Activated T-helper 9 cell treated with anti-CD3 and anti-CD28 coated beads, Interleukin-2, amount 50 U/mL, for 16 hours (primary cell): ENCODE data around the gene URB1.

Experiments
- DNase-seq: peaks from one replicate; pipeline ENCODE4 v3.0.0-alpha.2; 2020; ENCODE audit warnings: low read depth

The URB1 gene

GRCh38 chr21:32346951-32347350 lies 45.9 kb downstream of the URB1 start:
- DNase-seq: no peak

GRCh38 chr21:32340863-32341848 lies 51.7 kb downstream of the URB1 start:
- DNase-seq: no peak

- no peak for DNase-seq
These were observed 54.4 kb downstream of the URB1 start for GRCh38 chr21:32338209-32338921.

GRCh38 chr21:32337206-32337605 lies 55.6 kb downstream of the URB1 start:
- DNase-seq: no peak

- DNase-seq: no peak
These were observed 56.1 kb downstream of the URB1 start for GRCh38 chr21:32336711-32337110.

- DNase-seq: no peak
These were observed 56.9 kb downstream of the URB1 start for GRCh38 chr21:32335601-32336575.

GRCh38 chr21:32334980-32335531 lies 57.8 kb downstream of the URB1 start:
- no peak for DNase-seq

GRCh38 chr21:32333953-32334673 lies 58.7 kb downstream of the URB1 start:
- no peak for DNase-seq

- DNase-seq: no peak
These were observed 60.3 kb downstream of the URB1 start for GRCh38 chr21:32332463-32332951.

- no peak for DNase-seq
These were observed 61.1 kb downstream of the URB1 start for GRCh38 chr21:32331444-32332305.

GRCh38 chr21:32330784-32331311 lies 62.0 kb downstream of the URB1 start:
- no peak for DNase-seq

GRCh38 chr21:32329776-32330175 lies 63.0 kb downstream of the URB1 start:
- no peak for DNase-seq

- no peak for DNase-seq
These were observed 63.5 kb downstream of the URB1 start for GRCh38 chr21:32329331-32329730.

GRCh38 chr21:32328595-32328994 lies 64.2 kb downstream of the URB1 start:
- no peak for DNase-seq

GRCh38 chr21:32325706-32326105 lies 67.1 kb downstream of the URB1 start:
- DNase-seq: no peak

- DNase-seq: no peak
These were observed 70.1 kb downstream of the URB1 start for GRCh38 chr21:32322676-32323075.

- DNase-seq: no peak
These were observed 70.7 kb downstream of the URB1 start for GRCh38 chr21:32322103-32322502.

- no peak for DNase-seq
These were observed 71.3 kb downstream of the URB1 start for GRCh38 chr21:32321480-32321879.

- DNase-seq: no peak
These were observed 72.1 kb downstream of the URB1 start for GRCh38 chr21:32320726-32321125.

GRCh38 chr21:32320059-32320458 lies 72.8 kb downstream of the URB1 start:
- DNase-seq: no peak
